ENCODE measurements around the gene CDON.

CDON gene

DNA sequence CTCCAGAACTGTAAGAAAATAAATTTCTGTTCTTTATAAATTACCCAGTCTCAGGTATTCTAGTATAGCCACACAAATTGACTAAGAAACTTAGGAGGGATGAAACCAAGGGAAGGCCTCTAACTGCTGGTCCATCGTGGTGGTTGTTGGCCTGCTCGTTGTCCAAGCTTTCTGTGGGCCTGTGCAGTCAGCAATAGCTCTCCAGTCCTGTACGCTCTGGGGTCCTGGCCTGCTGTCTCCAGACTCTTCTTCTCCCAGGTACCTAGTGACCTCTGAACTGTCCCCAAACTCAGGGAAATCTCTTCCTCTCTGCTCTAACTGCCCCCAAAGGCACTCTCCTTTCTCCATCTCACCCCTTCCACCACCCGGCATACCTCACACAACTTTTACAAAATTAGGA is 122.5 kb downstream of the CDON start:
- TF ChIP-seq GATA3 (IDR thresholded peaks at IDR 0.05; ENCODE audit: low read depth, low read length) (no peak), GATA2 (IDR thresholded peaks at IDR 0.05; ENCODE audit: low read depth, low read length) (no peak)

DNA sequence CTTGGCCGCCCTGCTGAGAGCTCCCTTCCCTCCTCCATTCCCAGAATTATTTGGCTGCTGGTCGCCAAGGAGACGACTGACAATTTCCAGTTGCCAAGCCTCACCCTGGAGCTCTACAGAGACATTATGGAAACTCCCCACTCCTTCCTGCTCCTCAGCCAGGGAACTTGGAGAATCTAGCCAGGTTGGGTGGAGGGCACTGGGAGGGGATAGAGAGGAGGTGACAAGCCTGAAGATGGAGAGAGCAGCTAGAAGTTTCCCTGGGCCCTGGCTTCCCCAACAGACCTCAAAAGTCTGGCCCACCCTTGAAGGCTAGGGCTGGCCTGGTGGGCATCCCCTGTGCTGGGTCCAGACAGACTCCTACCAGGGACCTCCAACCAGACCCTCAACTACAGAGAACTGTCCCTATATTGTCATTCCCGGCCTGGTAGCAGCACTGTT is 123.6 kb downstream of the CDON start:
- TF ChIP-seq GATA3 (IDR thresholded peaks at IDR 0.05; ENCODE audit: low read depth, low read length), result no peak

DNA sequence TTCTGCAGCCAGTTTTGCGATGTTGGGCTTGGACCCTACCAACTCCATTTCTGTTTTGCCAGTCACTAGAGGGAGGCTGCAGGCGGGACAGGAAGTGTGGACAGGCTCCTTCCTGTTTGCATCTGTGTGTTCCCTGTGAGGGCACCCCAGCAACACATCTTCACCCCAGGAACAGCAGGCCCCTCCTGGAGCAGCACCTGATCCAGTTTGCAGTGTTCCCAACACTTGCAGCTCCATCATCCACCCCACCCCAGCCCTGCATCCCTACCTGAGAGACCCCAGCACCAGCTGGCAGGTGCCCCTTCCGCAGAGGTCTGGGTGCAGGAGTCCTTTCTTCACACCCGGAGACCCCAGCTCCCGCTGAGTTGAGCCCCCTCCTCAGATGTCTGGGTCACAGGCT is 124.2 kb downstream of the CDON start:
- TF ChIP-seq GATA2 (IDR thresholded peaks at IDR 0.05; ENCODE audit: low read depth, low read length) (no peak), GATA3 (IDR thresholded peaks at IDR 0.05; ENCODE audit: low read depth, low read length) (no peak)

DNA sequence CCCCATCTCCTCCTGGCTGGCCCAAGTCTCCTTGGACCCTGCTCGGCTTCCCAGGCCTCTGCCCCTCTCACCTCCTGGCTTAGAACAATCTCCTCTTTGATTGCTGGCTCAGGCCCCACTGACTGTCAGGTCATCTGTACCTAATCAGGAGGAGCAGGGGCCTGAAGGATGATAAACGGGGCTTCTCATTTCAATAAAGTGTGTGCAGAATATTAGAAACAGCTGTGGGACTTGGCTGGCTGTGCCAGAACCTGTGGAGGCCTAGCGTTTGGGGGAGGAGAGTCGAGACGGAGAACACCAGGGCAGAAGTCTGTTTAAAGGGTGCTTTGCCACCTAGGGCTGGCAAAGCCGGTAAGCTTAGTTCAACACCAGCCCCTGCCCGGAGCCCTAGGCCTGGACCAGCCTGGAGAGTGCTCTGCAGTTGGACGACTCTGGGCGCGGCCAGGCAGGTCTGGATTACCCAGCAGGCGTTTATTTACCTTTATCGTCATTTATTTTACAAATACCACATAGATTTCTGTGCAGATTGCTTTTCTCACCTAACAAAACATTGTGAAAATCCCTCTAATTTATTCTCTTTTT is 127.0 kb downstream of the CDON start:
- TF ChIP-seq GATA3 (IDR thresholded peaks at IDR 0.05; ENCODE audit: low read depth, low read length) (no peak), GATA2 (IDR thresholded peaks at IDR 0.05; ENCODE audit: low read depth, low read length) (peak; percentile 57; the same call in 1 of the 2 replicates)

DNA sequence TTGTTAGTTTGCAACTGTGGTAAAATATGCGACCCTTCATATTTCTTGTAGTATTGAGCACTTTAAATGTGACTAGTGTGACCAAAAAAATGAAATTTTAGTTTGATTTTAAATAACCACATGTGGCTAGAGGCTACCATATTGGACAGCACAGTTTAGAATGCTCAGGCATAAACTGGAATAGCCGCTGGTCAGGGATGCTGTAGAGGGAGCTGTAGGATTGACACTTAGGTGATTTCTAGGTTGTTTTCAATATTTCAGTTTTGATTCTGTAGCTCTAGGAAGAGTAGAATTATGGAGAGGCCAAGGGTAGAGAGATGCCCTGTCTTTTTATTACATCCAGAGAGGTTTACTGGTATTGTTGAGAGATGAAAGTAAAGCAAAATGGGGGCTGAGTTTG is 127.6 kb downstream of the CDON start:
- TF ChIP-seq GATA3 (IDR thresholded peaks at IDR 0.05; ENCODE audit: low read depth, low read length) (no peak), GATA2 (IDR thresholded peaks at IDR 0.05; ENCODE audit: low read depth, low read length) (no peak)

DNA sequence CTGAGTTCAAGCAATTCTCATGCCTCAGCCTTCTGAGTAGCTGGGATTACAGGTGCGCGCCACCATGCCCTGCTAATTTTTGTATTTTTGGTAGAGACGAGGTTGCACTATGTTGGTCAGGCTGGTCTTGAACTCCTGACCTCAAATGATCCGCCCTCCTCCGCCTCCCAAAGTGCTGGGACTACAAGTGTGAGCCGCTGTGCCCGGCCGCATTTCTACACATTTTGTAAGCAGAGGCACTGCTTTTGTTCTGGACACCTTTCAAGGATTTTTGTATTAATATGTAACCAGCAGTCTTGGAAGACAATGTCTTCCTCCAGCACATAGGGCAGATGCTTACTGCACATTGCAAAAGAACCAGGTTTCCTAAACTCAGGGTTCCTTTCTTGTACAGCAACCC is 128.2 kb downstream of the CDON start:
- TF ChIP-seq GATA2 (IDR thresholded peaks at IDR 0.05; ENCODE audit: low read depth, low read length) (no peak), GATA3 (IDR thresholded peaks at IDR 0.05; ENCODE audit: low read depth, low read length) (no peak)

DNA sequence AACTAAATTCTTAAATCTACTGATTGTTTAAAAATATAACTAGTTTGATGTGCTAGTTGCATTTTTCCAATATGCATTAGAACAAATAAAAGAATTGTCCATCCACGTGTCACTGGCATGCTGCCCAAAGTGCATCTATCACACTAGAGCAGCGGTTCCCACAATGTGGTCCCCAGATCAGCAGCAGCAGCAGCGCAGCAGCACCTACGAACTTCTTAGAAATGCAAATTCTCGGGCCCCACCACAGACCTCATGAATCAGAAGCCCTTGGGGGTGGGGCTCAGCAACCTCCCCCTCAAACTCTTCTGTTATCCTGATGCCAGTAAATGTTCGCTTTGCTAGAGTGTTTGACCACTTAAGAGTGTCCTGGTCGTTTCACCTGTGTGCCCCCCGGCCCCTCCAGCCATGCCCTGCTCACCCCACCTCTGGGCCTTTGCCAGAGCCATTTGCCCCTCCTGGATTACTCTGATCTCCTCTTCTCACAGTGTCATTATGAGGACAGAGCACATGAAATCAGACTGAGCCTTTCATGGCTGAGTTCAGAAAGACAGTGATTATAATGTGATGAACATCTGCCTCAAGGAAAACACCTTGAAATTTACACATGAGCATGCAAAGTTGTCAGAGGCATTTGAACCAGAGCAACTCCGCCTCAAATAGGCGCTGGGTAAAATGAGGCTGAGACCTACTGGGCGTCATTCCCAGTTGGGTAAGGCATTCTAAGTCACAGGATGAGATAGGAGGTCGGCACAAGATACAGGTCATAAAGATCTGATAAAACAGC is 129.4 kb downstream of the CDON start:
- TF ChIP-seq GATA2 (IDR thresholded peaks at IDR 0.05; ENCODE audit: low read depth, low read length) (no peak), GATA3 (IDR thresholded peaks at IDR 0.05; ENCODE audit: low read depth, low read length) (no peak)

DNA sequence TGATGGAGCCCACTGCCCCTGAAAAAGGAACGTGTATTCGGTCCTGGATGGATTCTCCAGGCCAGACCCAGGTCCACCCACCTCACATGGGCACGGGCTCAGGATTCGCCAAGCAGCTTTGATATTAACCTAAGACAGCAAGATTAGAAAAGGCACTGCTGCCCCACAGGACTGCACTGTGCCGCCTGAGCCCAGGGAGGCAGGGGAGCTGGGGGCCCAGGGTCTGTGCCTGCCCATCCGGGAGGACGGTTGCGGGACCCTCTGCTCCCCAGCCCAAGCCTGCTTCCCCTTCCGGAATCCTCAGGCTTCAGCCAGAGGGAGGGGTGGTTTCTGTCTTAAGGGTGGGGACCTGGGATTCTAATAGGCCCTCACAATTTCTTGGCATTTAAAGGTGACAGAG is 130.4 kb downstream of the CDON start:
- TF ChIP-seq GATA3 (IDR thresholded peaks at IDR 0.05; ENCODE audit: low read depth, low read length) (no peak), GATA2 (IDR thresholded peaks at IDR 0.05; ENCODE audit: low read depth, low read length) (no peak)

DNA sequence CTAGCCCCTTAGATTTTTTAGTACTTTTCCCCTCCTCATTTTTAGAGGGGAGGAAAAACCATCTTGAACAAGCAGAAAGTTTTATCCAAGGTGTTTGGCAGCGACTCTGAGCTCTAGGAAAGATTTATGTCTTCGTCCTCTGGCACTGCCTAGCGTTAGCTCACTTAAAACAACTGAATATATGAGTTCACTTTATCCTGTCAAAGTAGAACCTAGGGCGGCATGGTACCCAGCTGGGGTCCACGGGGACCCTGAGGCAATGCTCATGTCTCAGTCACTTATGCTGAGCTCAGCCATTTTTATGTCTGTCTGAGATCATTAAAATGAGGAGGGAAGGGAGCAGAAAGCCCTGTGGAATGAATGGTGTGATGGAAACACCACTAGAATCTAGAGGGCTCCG is 131.0 kb downstream of the CDON start:
- TF ChIP-seq GATA3 (IDR thresholded peaks at IDR 0.05; ENCODE audit: low read depth, low read length) (no peak), GATA2 (IDR thresholded peaks at IDR 0.05; ENCODE audit: low read depth, low read length) (no peak)

DNA sequence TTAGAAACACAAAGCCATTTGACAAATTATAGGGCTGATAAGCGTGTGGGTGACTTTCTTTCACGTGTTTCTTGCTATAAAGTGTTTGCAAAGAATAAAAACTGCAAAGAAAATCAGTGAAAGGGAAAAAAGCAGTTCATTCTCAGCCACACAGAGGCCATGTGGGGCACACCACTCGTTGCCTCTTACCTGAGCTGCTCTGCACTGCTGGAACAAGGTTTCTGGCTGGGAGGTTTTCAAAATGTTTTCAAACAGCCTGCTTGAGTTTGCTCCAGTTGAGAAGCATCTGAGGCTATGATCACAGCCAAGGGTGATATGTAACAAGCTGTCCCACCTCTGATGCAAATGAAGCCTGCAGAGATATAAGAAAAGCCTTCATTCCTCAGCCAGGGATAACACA is 131.6 kb downstream of the CDON start:
- TF ChIP-seq GATA2 (IDR thresholded peaks at IDR 0.05; ENCODE audit: low read depth, low read length), result no peak
- no peak for TF ChIP-seq GATA3 (IDR thresholded peaks at IDR 0.05; ENCODE audit: low read depth, low read length)

DNA sequence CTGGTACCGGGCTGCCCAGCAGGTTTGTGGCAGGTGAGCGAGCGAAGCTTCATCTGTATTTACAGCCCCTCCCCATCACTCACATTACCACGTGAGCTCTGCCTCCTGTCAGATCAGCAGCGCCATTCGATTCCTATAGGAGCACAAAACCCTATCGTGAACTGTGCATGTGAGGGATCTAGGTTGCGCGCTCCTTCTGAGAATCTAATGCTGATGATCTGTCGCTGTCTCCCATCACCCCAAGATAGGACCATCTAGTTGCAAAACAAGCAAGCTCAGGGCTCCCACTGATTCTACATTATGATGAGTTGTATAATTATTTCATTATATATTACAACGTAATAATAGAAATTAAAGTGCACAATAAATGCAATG is 132.6 kb downstream of the CDON start:
- TF ChIP-seq GATA3 (IDR thresholded peaks at IDR 0.05; ENCODE audit: low read depth, low read length) (no peak), GATA2 (IDR thresholded peaks at IDR 0.05; ENCODE audit: low read depth, low read length) (no peak)

DNA sequence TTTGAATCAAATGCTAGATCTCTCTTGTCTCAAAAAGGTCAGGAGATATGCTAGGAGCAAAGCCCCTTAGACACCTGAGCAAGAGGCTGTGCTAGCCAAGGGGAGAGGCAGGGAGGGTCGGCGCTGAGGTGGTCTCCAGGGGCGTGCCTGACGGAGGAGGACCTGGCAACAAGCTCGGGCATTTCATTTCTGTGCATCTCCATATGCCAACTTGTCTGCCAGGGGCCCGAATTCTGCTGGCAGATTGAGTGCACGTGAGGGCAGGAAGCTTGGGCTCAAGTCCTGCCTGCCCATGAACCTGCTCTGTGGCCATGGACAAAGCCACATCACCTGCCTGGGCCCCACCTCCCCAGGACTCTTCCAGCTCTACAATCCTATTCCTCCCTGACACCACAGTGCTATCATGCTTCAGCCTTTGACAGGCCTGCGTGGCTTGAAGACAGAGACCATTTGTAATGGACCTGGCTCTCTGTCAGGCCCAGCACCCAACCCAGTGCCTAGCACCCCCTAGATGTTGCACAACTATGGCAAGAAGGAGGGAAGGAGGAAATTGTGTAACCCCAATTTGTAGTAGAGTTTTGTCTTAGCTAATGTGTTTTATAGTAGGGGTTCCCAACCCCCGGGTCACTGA is 133.1 kb downstream of the CDON start:
- no peak for TF ChIP-seq GATA3 (IDR thresholded peaks at IDR 0.05; ENCODE audit: low read depth, low read length)
- no peak for TF ChIP-seq GATA2 (IDR thresholded peaks at IDR 0.05; ENCODE audit: low read depth, low read length)

DNA sequence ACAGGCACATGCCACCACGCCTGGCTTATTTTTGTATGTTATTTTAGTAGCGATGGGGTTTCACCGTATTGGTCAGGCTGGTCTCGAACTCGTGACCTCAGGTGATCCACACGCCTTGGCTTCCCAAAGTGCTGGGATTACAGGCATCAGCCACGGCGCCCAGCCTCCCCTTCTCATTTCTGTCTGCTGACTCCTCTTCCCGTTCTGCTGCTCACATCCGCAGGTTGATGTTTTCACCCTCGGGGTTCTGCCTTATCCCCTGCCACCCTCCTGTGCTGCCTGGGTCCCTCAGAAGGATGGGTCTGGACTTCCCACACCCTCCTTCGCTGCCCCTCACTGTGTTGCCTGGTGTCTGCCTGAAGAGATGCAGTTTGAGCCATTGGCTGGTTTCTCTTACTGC is 136.0 kb downstream of the CDON start:
- TF ChIP-seq GATA3 (IDR thresholded peaks at IDR 0.05; ENCODE audit: low read depth, low read length) (no peak), GATA2 (IDR thresholded peaks at IDR 0.05; ENCODE audit: low read depth, low read length) (no peak)

DNA sequence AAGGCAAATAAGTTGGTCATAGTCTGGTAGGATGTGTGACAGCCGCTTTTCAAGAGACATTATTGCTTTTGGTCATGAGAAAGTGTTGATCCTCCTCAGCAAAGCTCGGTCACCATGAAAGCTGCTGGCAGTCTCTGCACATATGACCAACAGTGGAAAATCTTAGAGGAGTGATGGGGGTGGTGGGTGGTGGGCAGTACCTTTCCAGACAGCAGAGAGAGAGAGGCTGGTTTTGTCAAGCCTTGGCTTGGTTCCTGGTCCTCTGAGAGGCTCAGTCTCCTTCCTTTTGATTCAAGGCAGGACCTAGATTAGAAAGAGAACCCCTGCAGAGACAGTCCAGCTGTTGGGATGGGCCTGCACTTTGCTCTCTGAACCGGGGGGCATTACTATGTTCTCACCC is 136.9 kb downstream of the CDON start:
- no peak for TF ChIP-seq GATA2 (IDR thresholded peaks at IDR 0.05; ENCODE audit: low read depth, low read length)
- no peak for TF ChIP-seq GATA3 (IDR thresholded peaks at IDR 0.05; ENCODE audit: low read depth, low read length)

DNA sequence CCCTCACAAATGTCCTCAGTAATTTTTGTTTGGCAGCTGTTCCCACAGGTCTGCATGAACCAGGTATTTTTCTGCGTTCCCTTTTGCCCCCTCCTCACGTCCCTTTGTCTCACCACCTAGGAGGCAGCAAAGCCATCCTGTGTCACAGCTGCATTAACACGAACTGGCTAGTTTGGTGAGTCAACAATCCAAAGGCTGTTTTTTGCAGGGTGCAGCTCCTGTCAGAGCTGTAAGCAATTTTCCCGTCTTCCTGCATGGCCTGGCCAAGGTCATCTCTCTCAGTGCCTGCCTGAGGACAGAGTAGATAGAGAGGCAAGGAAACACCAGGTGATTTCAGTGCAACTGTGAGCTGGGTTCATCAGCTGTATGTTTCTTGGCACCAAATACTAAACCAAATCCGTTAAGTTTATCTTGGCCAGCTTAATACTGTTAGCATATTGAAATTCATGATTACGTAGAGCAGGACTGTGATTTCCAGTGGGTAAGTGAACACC is 137.4 kb downstream of the CDON start:
- TF ChIP-seq GATA2 (IDR thresholded peaks at IDR 0.05; ENCODE audit: low read depth, low read length) (no peak; the same call in 1 of the 2 replicates), GATA3 (IDR thresholded peaks at IDR 0.05; ENCODE audit: low read depth, low read length) (no peak)
